KMS-11 (cell line): ENCODE results near the gene CSMD2.
"Not testable (repeated sequence)": the region's sequence is repeated elsewhere in the genome, so short reads cannot be mapped to it uniquely, and the experiment has no call there.

ENCODE experiments used
- H2AFZ ChIP-seq: fragments of 200-600 bp; sonication (generic); 2 replicates; pipeline ENCODE4 v1.6.1; 2016; ENCODE audit warnings: antibody characterized with exemption, mixed run types, low read depth
- H3K27ac ChIP-seq: fragments of 200-600 bp; sonication (generic); 2 replicates; pipeline ENCODE4 v1.6.1; 2016; ENCODE audit warnings: mild to moderate bottlenecking, mixed run types
- H3K27me3 ChIP-seq: fragments of 200-600 bp; sonication (generic); 2 replicates; pipeline ENCODE4 v1.6.1; 2017; ENCODE audit warnings: mild to moderate bottlenecking, low read depth, mixed run types, moderate library complexity; ENCODE audit not compliant: insufficient read depth
- H3K36me3 ChIP-seq: fragments of 200-600 bp; sonication (generic); 2 replicates; pipeline ENCODE4 v1.6.1; 2017; ENCODE audit warnings: mild to moderate bottlenecking, mixed run types; ENCODE audit not compliant: insufficient read depth
- H3K4me1 ChIP-seq: fragments of 200-600 bp; sonication (generic); 2 replicates; pipeline ENCODE4 v1.6.1; 2016; ENCODE audit warnings: mild to moderate bottlenecking, low read depth, mixed run types; ENCODE audit not compliant: poor library complexity, severe bottlenecking
- H3K4me2 ChIP-seq: fragments of 200-600 bp; sonication (generic); 2 replicates; pipeline ENCODE4 v1.7.0; 2016; ENCODE audit warnings: mild to moderate bottlenecking, mixed run types
- H3K4me3 ChIP-seq: fragments of 200-600 bp; sonication (generic); IDR thresholded peaks from 2 replicates; pipeline ENCODE4 v1.6.1; 2017; ENCODE audit warnings: low read depth, low read length, mixed read lengths; ENCODE audit not compliant: insufficient read depth
- H3K79me2 ChIP-seq: fragments of 200-600 bp; sonication (generic); 2 replicates; pipeline ENCODE4 v1.6.1; 2016; ENCODE audit warnings: low read depth, mixed run types; ENCODE audit not compliant: insufficient read depth
- H3K9ac ChIP-seq: fragments of 200-600 bp; sonication (generic); 2 replicates; pipeline ENCODE4 v1.6.1; 2016; ENCODE audit warnings: mild to moderate bottlenecking, mixed run types
- H4K20me1 ChIP-seq: fragments of 200-600 bp; sonication (generic); 2 replicates; pipeline ENCODE4 v1.6.1; 2016; ENCODE audit warnings: mild to moderate bottlenecking, mixed run types; ENCODE audit not compliant: insufficient read depth
- CTCF ChIP-seq: fragments of 200-600 bp; sonication (generic); conservative IDR thresholded peaks from 2 replicates; pipeline ENCODE4 v1.6.1; 2017; ENCODE audit warnings: low read depth, mild to moderate bottlenecking, antibody characterized with exemption, low read length, moderate library complexity, mixed read lengths

Gene CSMD2

GRCh38 chr1:34186741-34187494, 21.9 kb upstream of the CSMD2 start:
- Histone ChIP-seq H3K27me3 (no peaks in the 10 kb centered on the region), H3K79me2 (no peaks in the 10 kb centered on the region), H3K4me2 (no peak overlapping the region), H3K4me3 (no peak overlapping the region), H3K36me3 (no peaks in the 10 kb centered on the region), H3K4me1 (no peaks in the 10 kb centered on the region), H2AFZ (no peak overlapping the region), H3K27ac (no peak overlapping the region), H3K9ac (no peak overlapping the region), H4K20me1 (no peaks in the 10 kb centered on the region)
- no peak for TF ChIP-seq CTCF

DNA sequence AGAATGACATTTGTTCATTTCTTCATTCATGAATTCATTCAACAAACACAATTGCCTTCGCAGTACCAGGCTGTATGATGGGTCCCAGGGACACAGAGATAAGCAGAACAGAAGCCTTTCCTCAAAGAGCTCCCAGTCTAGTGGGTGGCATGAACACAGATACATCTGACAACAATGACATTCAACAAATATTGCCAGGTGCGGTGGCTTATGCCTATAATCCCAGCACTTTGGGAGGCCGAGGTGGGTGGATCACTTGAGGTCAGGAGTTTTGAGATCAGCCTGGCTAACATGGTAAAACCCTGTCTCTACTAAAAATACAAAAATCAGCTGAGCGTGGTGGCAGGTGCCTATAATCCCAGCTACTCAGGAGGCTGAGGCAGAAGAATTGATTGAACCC, 18.4 kb upstream of the CSMD2 start:
- not testable (repeated sequence) for H3K27ac ChIP-seq, H3K4me1 ChIP-seq, H3K4me2 ChIP-seq, H4K20me1 ChIP-seq, H3K79me2 ChIP-seq, H3K27me3 ChIP-seq, H3K9ac ChIP-seq, H3K4me3 ChIP-seq, H3K36me3 ChIP-seq, H2AFZ ChIP-seq

- H3K9ac ChIP-seq = no peak overlapping the region
- no peaks in the 10 kb centered on the region for H4K20me1 ChIP-seq
- TF ChIP-seq CTCF = no peak
- H3K4me2 ChIP-seq = no peak overlapping the region
- H3K36me3 ChIP-seq = no peaks in the 10 kb centered on the region
- no peak overlapping the region for H2AFZ ChIP-seq
- no peaks in the 10 kb centered on the region for H3K79me2 ChIP-seq
- H3K4me1 ChIP-seq = no peaks in the 10 kb centered on the region
- no peak overlapping the region for H3K4me3 ChIP-seq
- no peaks in the 10 kb centered on the region for H3K27me3 ChIP-seq
- H3K27ac ChIP-seq = no peak overlapping the region
These were observed 13.0 kb upstream of the CSMD2 start for GRCh38 chr1:34178072-34178471.

DNA sequence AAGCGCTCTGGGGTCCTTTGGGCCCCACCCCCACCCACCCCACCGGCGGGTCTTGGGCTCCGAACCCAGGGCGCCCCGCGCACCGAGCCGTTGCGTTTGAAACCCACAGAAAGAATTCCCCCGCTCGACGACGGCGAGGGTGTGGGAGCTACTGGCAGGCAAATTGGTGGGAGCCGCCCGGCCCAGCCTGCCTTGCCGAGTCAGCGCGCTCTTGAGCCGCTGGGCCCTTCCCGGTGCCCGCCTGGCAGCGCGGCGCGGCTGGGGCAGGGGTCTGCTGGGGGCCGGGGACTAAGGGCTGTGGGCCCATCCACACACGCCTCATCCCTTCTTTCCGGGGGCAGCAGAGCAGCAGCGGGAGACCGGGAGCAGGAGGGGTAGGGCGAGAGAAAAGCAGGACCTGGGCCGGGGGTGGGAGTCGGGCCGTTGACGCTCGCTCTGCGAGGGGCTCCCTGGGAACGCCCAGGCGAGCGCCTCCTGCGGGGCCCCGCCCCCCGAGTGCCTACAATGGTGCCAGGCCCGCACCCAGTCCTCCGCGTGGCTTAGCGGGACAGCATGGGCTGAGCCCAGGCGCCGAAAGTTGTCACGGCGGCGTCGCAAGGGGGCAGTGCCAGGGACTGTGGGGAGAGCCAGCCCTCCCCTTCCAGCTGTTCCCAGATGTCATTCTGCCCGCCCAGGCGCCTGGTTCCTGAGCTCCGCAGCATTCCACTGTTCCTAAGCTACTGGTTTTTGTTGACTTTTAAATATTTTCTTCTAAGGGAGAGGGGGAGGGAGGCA, 12.0 kb upstream of the CSMD2 start, which contains the start of gene C1orf94:
Gene C1orf94 (plus strand): TSS at position 78 of the 774 bp plus-strand sequence. CDS start 883 bp downstream, outside the sequence.
- H3K9ac ChIP-seq = no peak within 1 kb of the TSS
- TF ChIP-seq CTCF = no peak
- H4K20me1 ChIP-seq = no peaks in the 10 kb centered on the region
- H3K27ac ChIP-seq = no peak within 1 kb of the TSS
- H2AFZ ChIP-seq = no peak within 1 kb of the TSS
- H3K4me1 ChIP-seq = no peaks in the 10 kb centered on the region
- H3K36me3 ChIP-seq = no peaks in the 10 kb centered on the region
- no peaks in the 10 kb centered on the region for H3K27me3 ChIP-seq
- no peaks in the 10 kb centered on the region for H3K79me2 ChIP-seq
- no peak within 1 kb of the TSS for H3K4me2 ChIP-seq
- no peak within 1 kb of the TSS for H3K4me3 ChIP-seq

DNA sequence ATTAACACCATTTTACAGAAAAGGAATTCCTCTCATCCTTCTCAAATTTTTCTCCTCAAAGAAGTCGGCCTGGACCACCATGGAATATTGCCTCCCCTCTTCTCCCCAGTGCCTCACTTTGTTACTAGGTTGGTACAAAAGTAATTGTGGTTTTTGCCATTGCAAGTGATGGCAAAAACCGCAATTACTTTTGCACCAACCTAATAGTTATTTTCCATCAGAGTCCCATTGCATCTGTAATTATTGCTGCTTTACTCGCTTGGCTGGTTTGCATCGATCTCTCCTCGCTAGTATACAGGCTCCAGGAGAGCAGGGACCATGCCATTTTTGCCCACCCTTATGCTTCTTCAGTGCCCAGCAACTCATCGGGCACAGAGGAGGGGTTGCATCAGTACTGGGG, 10.7 kb upstream of the CSMD2 start:
- H3K27me3 ChIP-seq = no peaks in the 10 kb centered on the region
- H3K4me1 ChIP-seq = no peaks in the 10 kb centered on the region
- H3K36me3 ChIP-seq = no peaks in the 10 kb centered on the region
- H3K4me2 ChIP-seq = no peak overlapping the region
- no peaks in the 10 kb centered on the region for H3K79me2 ChIP-seq
- H4K20me1 ChIP-seq = no peaks in the 10 kb centered on the region
- H3K4me3 ChIP-seq = no peak overlapping the region
- no peak overlapping the region for H2AFZ ChIP-seq
- TF ChIP-seq CTCF = no peak
- H3K9ac ChIP-seq = no peak overlapping the region
- H3K27ac ChIP-seq = no peak overlapping the region
